ENCODE measurements around the gene TMEM134. TPM values are rescaled to one million over a fixed set of nuclear protein-coding genes. Genes with fewer than 3 reads are reported as not detected.

TMEM134 gene
- total and polyA plus RNA-seq, 9 of the 15 experiments (the other 6 are each of a cell fraction or from before 2014, with no cell fraction given) = 0.63 to 48.4 (median 10.7) TPM

GRCh38 chr11:67463680-67464410, 5.2 kb downstream of the TMEM134 start (continued):
- TF ChIP-seq HMGXB4 (CRISPR knock-in tag; IDR thresholded peaks at IDR 0.05) = no peak
- TF ChIP-seq RNF219 (CRISPR knock-in tag; IDR thresholded peaks at IDR 0.05) = no peak
- TF ChIP-seq IRF1 (CRISPR knock-in tag; IDR thresholded peaks at IDR 0.05; ENCODE audit: borderline replicate concordance) = no peak
- 0 out of 2 replicates have a peak, but pooled peaks have one; percentile 4 for TF ChIP-seq NR2C2 (CRISPR knock-in tag; IDR thresholded peaks at IDR 0.05)
- TF ChIP-seq NR2C2 (tag; IDR thresholded peaks at IDR 0.05) = no peak
- peak; percentile 39 to 54; a peak in 2 of 4 replicates for TF ChIP-seq TEAD1 (CRISPR knock-in tag; IDR thresholded peaks at IDR 0.05)
- TF ChIP-seq MYC (IDR thresholded peaks at IDR 0.05; ENCODE audit: low read depth, low read length) = 0 out of 2 replicates have a peak, but pooled peaks have one; percentile 11
- TF ChIP-seq MYC (CRISPR knock-in tag; IDR thresholded peaks at IDR 0.05; ENCODE audit: borderline replicate concordance, low read depth) = 0 out of 2 replicates have a peak, but pooled peaks have one; percentile 30
- TF ChIP-seq ZNF668 (CRISPR knock-in tag; IDR thresholded peaks at IDR 0.05) = no peak
- TF ChIP-seq ZBTB49 (CRISPR knock-in tag; IDR thresholded peaks at IDR 0.05; ENCODE audit: borderline replicate concordance) = no peak
- TF ChIP-seq RBM22 (IDR thresholded peaks at IDR 0.05; ENCODE audit: low read depth, low read length, poor library complexity, severe bottlenecking) = no peak
- no peak for TF ChIP-seq U2AF1 (optimal IDR thresholded peaks at IDR 0.05; ENCODE audit: low read depth, low read length)
- TF ChIP-seq ZBTB34 (CRISPR knock-in tag; IDR thresholded peaks at IDR 0.05) = no peak
- TF ChIP-seq CBX5 (IDR thresholded peaks at IDR 0.05; ENCODE audit: borderline replicate concordance, low read depth) = no peak

Data from K562 (cell line).